Measurements from ENCODE around the gene CPA4. TPM values are rescaled to one million over a fixed set of nuclear protein-coding genes. Genes with fewer than 3 reads are reported as not detected.
"Not testable (repeated sequence)": the region's sequence is repeated elsewhere in the genome, so short reads cannot be mapped to it uniquely, and the experiment has no call there.

The CPA4 gene
- total RNA-seq, 1 donor from 2014 or later, result 2.1 TPM

- Histone ChIP-seq H3K36me3 (ENCODE audit: control insufficient read depth in 3 of 3, insufficient read depth in 3 of 3, low read length in 3 of 3) (no peaks in the 10 kb centered on the region), H3K27me3 (ENCODE audit: control insufficient read depth in 3 of 3, insufficient read depth in 3 of 3, low read length in 3 of 3) (no peaks in the 10 kb centered on the region), H3K9me3 (ENCODE audit: control insufficient read depth in 3 of 3, low read length in 3 of 3) (no peaks in the 10 kb centered on the region)
These were observed 21.3 kb downstream of the CPA4 start for GRCh38 chr7:130314305-130314704.

GRCh38 chr7:130319541-130319940, 26.6 kb downstream of the CPA4 start:
- no peaks in the 10 kb centered on the region for H3K36me3 ChIP-seq (ENCODE audit: control insufficient read depth in 3 of 3, insufficient read depth in 3 of 3, low read length in 3 of 3)
- H3K4me3 ChIP-seq (ENCODE audit: low read length in 3 of 3), result no peak overlapping the region
- no peaks in the 10 kb centered on the region for H3K27me3 ChIP-seq (ENCODE audit: control insufficient read depth in 3 of 3, insufficient read depth in 3 of 3, low read length in 3 of 3)
- no peaks in the 10 kb centered on the region for H3K9me3 ChIP-seq (ENCODE audit: control insufficient read depth in 3 of 3, low read length in 3 of 3)
- no peak overlapping the region for H3K9ac ChIP-seq (ENCODE audit: low read depth in 1 of 3, low read length in 3 of 3)
- H3K4me1 ChIP-seq (ENCODE audit: control insufficient read depth in 3 of 3, insufficient read depth in 3 of 3, low read length in 3 of 3), result no peaks in the 10 kb centered on the region
- H3K27ac ChIP-seq (ENCODE audit: low read depth, low read length), result no peak overlapping the region

More at GRCh38 chr7:130314305-130314704, 21.3 kb downstream of the CPA4 start:
- Histone ChIP-seq H3K27ac (ENCODE audit: low read depth, low read length) (no peak overlapping the region), H3K4me3 (ENCODE audit: low read length in 3 of 3) (no peak overlapping the region), H3K4me1 (ENCODE audit: control insufficient read depth in 3 of 3, insufficient read depth in 3 of 3, low read length in 3 of 3) (no peaks in the 10 kb centered on the region), H3K9ac (ENCODE audit: low read depth in 1 of 3, low read length in 3 of 3) (no peak overlapping the region)

GRCh38 chr7:130321542-130322229, 28.7 kb downstream of the CPA4 start:
- not testable (repeated sequence) for H3K4me1 ChIP-seq (ENCODE audit: control insufficient read depth in 3 of 3, insufficient read depth in 3 of 3, low read length in 3 of 3); H3K36me3 ChIP-seq (ENCODE audit: control insufficient read depth in 3 of 3, insufficient read depth in 3 of 3, low read length in 3 of 3); H3K27ac ChIP-seq (ENCODE audit: low read depth, low read length); H3K9ac ChIP-seq (ENCODE audit: low read depth in 1 of 3, low read length in 3 of 3); H3K4me3 ChIP-seq (ENCODE audit: low read length in 3 of 3); H3K27me3 ChIP-seq (ENCODE audit: control insufficient read depth in 3 of 3, insufficient read depth in 3 of 3, low read length in 3 of 3); H3K9me3 ChIP-seq (ENCODE audit: control insufficient read depth in 3 of 3, low read length in 3 of 3)

GRCh38 chr7:130322615-130323014, 29.7 kb downstream of the CPA4 start:
- Histone ChIP-seq H3K4me1 (ENCODE audit: control insufficient read depth in 3 of 3, insufficient read depth in 3 of 3, low read length in 3 of 3) (no peaks in the 10 kb centered on the region), H3K36me3 (ENCODE audit: control insufficient read depth in 3 of 3, insufficient read depth in 3 of 3, low read length in 3 of 3) (no peaks in the 10 kb centered on the region), H3K27ac (ENCODE audit: low read depth, low read length) (no peak overlapping the region), H3K9ac (ENCODE audit: low read depth in 1 of 3, low read length in 3 of 3) (no peak overlapping the region), H3K27me3 (ENCODE audit: control insufficient read depth in 3 of 3, insufficient read depth in 3 of 3, low read length in 3 of 3) (no peaks in the 10 kb centered on the region), H3K4me3 (ENCODE audit: low read length in 3 of 3) (no peak overlapping the region), H3K9me3 (ENCODE audit: control insufficient read depth in 3 of 3, low read length in 3 of 3) (no peaks in the 10 kb centered on the region)

- Histone ChIP-seq H3K27me3 (ENCODE audit: control insufficient read depth in 3 of 3, insufficient read depth in 3 of 3, low read length in 3 of 3) (no peaks in the 10 kb centered on the region), H3K27ac (ENCODE audit: low read depth, low read length) (no peak overlapping the region), H3K9me3 (ENCODE audit: control insufficient read depth in 3 of 3, low read length in 3 of 3) (no peaks in the 10 kb centered on the region), H3K4me3 (ENCODE audit: low read length in 3 of 3) (no peak overlapping the region), H3K4me1 (ENCODE audit: control insufficient read depth in 3 of 3, insufficient read depth in 3 of 3, low read length in 3 of 3) (no peaks in the 10 kb centered on the region), H3K9ac (ENCODE audit: low read depth in 1 of 3, low read length in 3 of 3) (no peak overlapping the region), H3K36me3 (ENCODE audit: control insufficient read depth in 3 of 3, insufficient read depth in 3 of 3, low read length in 3 of 3) (no peaks in the 10 kb centered on the region)
These were observed 31.5 kb downstream of the CPA4 start for GRCh38 chr7:130324306-130324943.

GRCh38 chr7:130329681-130330080, 36.7 kb downstream of the CPA4 start:
- Histone ChIP-seq H3K27ac (ENCODE audit: low read depth, low read length) (no peak overlapping the region), H3K9ac (ENCODE audit: low read depth in 1 of 3, low read length in 3 of 3) (no peak overlapping the region), H3K4me3 (ENCODE audit: low read length in 3 of 3) (no peak overlapping the region), H3K36me3 (ENCODE audit: control insufficient read depth in 3 of 3, insufficient read depth in 3 of 3, low read length in 3 of 3) (no peaks in the 10 kb centered on the region), H3K9me3 (ENCODE audit: control insufficient read depth in 3 of 3, low read length in 3 of 3) (no peaks in the 10 kb centered on the region), H3K4me1 (ENCODE audit: control insufficient read depth in 3 of 3, insufficient read depth in 3 of 3, low read length in 3 of 3) (no peaks in the 10 kb centered on the region), H3K27me3 (ENCODE audit: control insufficient read depth in 3 of 3, insufficient read depth in 3 of 3, low read length in 3 of 3) (no peaks in the 10 kb centered on the region)

- H3K27me3 ChIP-seq (ENCODE audit: control insufficient read depth in 3 of 3, insufficient read depth in 3 of 3, low read length in 3 of 3), result no peaks in the 10 kb centered on the region
- H3K27ac ChIP-seq (ENCODE audit: low read depth, low read length), result no peak overlapping the region
- no peaks in the 10 kb centered on the region for H3K36me3 ChIP-seq (ENCODE audit: control insufficient read depth in 3 of 3, insufficient read depth in 3 of 3, low read length in 3 of 3)
- H3K4me3 ChIP-seq (ENCODE audit: low read length in 3 of 3), result no peak overlapping the region
- no peaks in the 10 kb centered on the region for H3K9me3 ChIP-seq (ENCODE audit: control insufficient read depth in 3 of 3, low read length in 3 of 3)
- no peaks in the 10 kb centered on the region for H3K4me1 ChIP-seq (ENCODE audit: control insufficient read depth in 3 of 3, insufficient read depth in 3 of 3, low read length in 3 of 3)
- H3K9ac ChIP-seq (ENCODE audit: low read depth in 1 of 3, low read length in 3 of 3), result no peak overlapping the region
These were observed 39.5 kb downstream of the CPA4 start for GRCh38 chr7:130332259-130333053.

GRCh38 chr7:130333832-130334231, 40.9 kb downstream of the CPA4 start:
- Histone ChIP-seq H3K36me3 (ENCODE audit: control insufficient read depth in 3 of 3, insufficient read depth in 3 of 3, low read length in 3 of 3) (no peaks in the 10 kb centered on the region), H3K27me3 (ENCODE audit: control insufficient read depth in 3 of 3, insufficient read depth in 3 of 3, low read length in 3 of 3) (no peaks in the 10 kb centered on the region), H3K9me3 (ENCODE audit: control insufficient read depth in 3 of 3, low read length in 3 of 3) (no peaks in the 10 kb centered on the region), H3K4me3 (ENCODE audit: low read length in 3 of 3) (no peak overlapping the region), H3K9ac (ENCODE audit: low read depth in 1 of 3, low read length in 3 of 3) (no peak overlapping the region), H3K27ac (ENCODE audit: low read depth, low read length) (no peak overlapping the region), H3K4me1 (ENCODE audit: control insufficient read depth in 3 of 3, insufficient read depth in 3 of 3, low read length in 3 of 3) (no peaks in the 10 kb centered on the region)

GRCh38 chr7:130334274-130334673, 41.3 kb downstream of the CPA4 start:
- no peaks in the 10 kb centered on the region for H3K27me3 ChIP-seq (ENCODE audit: control insufficient read depth in 3 of 3, insufficient read depth in 3 of 3, low read length in 3 of 3)
- H3K9me3 ChIP-seq (ENCODE audit: control insufficient read depth in 3 of 3, low read length in 3 of 3), result no peaks in the 10 kb centered on the region
- H3K9ac ChIP-seq (ENCODE audit: low read depth in 1 of 3, low read length in 3 of 3), result no peak overlapping the region
- H3K36me3 ChIP-seq (ENCODE audit: control insufficient read depth in 3 of 3, insufficient read depth in 3 of 3, low read length in 3 of 3), result no peaks in the 10 kb centered on the region
- no peak overlapping the region for H3K27ac ChIP-seq (ENCODE audit: low read depth, low read length)
- H3K4me1 ChIP-seq (ENCODE audit: control insufficient read depth in 3 of 3, insufficient read depth in 3 of 3, low read length in 3 of 3), result no peaks in the 10 kb centered on the region
- no peak overlapping the region for H3K4me3 ChIP-seq (ENCODE audit: low read length in 3 of 3)

GRCh38 chr7:130337410-130337971, 44.5 kb downstream of the CPA4 start:
- Histone ChIP-seq H3K4me3 (ENCODE audit: low read length in 3 of 3) (no peak overlapping the region), H3K27me3 (ENCODE audit: control insufficient read depth in 3 of 3, insufficient read depth in 3 of 3, low read length in 3 of 3) (no peaks in the 10 kb centered on the region), H3K27ac (ENCODE audit: low read depth, low read length) (no peak overlapping the region), H3K9me3 (ENCODE audit: control insufficient read depth in 3 of 3, low read length in 3 of 3) (no peaks in the 10 kb centered on the region), H3K36me3 (ENCODE audit: control insufficient read depth in 3 of 3, insufficient read depth in 3 of 3, low read length in 3 of 3) (no peaks in the 10 kb centered on the region), H3K4me1 (ENCODE audit: control insufficient read depth in 3 of 3, insufficient read depth in 3 of 3, low read length in 3 of 3) (no peaks in the 10 kb centered on the region), H3K9ac (ENCODE audit: low read depth in 1 of 3, low read length in 3 of 3) (no peak overlapping the region)

Data from skeletal muscle tissue (tissue), 4 donors.